ENCODE results near the gene POLG. TPM values are rescaled to one million over a fixed set of nuclear protein-coding genes. Genes with fewer than 3 reads are reported as not detected.
A peak's percentile ranks its signal among the peaks of the same experiment; 100 is the strongest.

POLG gene
- total RNA-seq (ENCODE audit: low replicate concordance) = 25.2 and 43.5 TPM in 2 replicates

DNA sequence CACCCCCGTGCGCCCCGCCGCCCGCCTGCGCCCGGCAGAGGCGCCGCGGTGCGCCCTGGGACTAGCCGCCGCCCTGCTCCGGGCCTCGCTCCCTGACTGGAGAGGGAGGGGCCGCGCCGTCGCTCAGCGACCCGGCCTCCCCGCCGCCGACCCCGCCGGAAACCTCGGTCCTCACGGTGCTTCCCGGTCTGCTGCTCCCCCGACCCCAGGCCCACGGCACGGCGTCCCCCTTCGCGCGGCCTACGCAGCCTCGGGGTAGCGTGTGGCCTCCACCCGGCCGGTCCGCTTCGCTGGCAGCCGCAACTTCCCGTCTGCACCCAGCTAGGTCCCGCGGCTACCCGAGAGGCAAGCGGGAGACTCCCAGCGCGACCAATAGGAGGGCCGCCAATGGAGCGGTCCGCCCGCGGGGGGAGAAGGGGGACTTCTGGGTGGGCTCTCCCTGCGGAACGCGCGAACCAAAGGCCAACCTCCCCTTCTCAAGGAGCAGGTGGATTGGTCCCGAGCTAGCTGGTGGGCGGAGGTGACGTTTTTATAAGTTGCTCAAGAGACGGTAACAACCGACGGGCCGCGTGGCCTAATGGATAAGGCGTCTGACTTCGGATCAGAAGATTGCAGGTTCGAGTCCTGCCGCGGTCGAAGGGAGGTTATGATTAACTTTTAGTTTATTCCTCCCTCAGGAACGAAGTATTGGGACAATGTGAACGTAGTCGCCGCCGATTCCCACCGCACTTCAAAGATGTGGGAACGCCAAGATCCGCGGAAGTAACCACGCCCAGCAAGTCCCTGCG lies at the start of gene POLG:
Gene POLG (minus strand): TSS at position 315 of the 788 bp plus-strand sequence. CDS start 1,070 bp downstream, outside the sequence.
- Mint-ChIP-seq H3K4me3 (peak within 1 kb of the TSS; percentile 97), H3K27me3 (ENCODE audit: insufficient read depth, low read depth) (peaks cover 28% of the 10 kb centered on the region), H3K27ac (peak within 1 kb of the TSS; percentile 99), H3K36me3 (peaks cover 13% of the 10 kb centered on the region), H3K4me1 (peaks cover 21% of the 10 kb centered on the region), H3K9me3 (peaks cover 4% of the 10 kb centered on the region)
- H3K36me3 ChIP-seq = no peaks in the 10 kb centered on the region
- H3K27me3 ChIP-seq = peaks cover 47% of the 10 kb centered on the region
- DNase-seq (ENCODE audit: low spot score) = peak; percentile 99
- H3F3A ChIP-seq (ENCODE audit: low read depth) = peaks cover 9% of the 10 kb centered on the region
- peak within 1 kb of the TSS; percentile 1 for H2AFZ ChIP-seq (replicated peaks)
- H3K27ac ChIP-seq = peak within 1 kb of the TSS; percentile 74
- peaks cover 36% of the 10 kb centered on the region for H4K20me1 ChIP-seq (ENCODE audit: low read depth)
- H3K4me3 ChIP-seq = peak within 1 kb of the TSS; percentile 90
- TF ChIP-seq, protein P1, sequence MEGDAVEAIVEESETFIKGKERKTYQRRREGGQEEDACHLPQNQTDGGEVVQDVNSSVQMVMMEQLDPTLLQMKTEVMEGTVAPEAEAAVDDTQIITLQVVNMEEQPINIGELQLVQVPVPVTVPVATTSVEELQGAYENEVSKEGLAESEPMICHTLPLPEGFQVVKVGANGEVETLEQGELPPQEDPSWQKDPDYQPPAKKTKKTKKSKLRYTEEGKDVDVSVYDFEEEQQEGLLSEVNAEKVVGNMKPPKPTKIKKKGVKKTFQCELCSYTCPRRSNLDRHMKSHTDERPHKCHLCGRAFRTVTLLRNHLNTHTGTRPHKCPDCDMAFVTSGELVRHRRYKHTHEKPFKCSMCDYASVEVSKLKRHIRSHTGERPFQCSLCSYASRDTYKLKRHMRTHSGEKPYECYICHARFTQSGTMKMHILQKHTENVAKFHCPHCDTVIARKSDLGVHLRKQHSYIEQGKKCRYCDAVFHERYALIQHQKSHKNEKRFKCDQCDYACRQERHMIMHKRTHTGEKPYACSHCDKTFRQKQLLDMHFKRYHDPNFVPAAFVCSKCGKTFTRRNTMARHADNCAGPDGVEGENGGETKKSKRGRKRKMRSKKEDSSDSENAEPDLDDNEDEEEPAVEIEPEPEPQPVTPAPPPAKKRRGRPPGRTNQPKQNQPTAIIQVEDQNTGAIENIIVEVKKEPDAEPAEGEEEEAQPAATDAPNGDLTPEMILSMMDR (IDR thresholded peaks at IDR 0.05) = no peak
- TF ChIP-seq EZH2phosphoT487 (IDR thresholded peaks at IDR 0.05) = peak; percentile 5
- no peak for TF ChIP-seq EZH2 (IDR thresholded peaks at IDR 0.05)
- H3K4me2 ChIP-seq = peak within 1 kb of the TSS; percentile 90
- peaks cover 10% of the 10 kb centered on the region for H3K4me1 ChIP-seq
- peak within 1 kb of the TSS; percentile 82 for H3K9ac ChIP-seq
- H3K9me3 ChIP-seq (ENCODE audit: low read depth) = no peaks in the 10 kb centered on the region
- peaks cover 25% of the 10 kb centered on the region for H3K79me2 ChIP-seq (ENCODE audit: low read depth)

DNA sequence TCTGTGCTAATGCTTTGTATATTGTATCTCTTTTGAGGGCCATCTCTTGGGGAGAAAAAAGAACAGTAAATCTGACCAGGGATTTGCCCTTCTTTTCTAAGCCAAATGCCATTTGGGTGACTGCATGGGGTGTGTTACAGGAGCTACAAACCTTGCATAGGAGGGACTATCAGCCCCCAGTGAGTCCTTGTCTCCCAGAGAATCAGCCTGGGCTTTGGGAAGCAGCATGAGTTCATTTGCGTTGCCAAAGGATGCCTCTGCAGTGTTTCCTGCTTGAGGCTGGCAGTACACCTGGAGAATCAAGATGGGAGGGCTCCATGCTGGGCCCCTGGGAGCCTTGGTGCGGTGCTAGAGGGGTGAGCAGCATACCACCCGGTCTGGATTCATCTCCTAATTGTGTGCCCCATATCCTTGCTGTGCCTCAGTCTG lies 49.6 kb upstream of the POLG start:
- H3K36me3 Mint-ChIP-seq = no peaks in the 10 kb centered on the region
- H3K27me3 ChIP-seq = peaks cover 100% of the 10 kb centered on the region
- peaks cover 9% of the 10 kb centered on the region for H3K4me1 Mint-ChIP-seq
- H3K4me2 ChIP-seq = no peak overlapping the region
- H2AFZ ChIP-seq (replicated peaks) = no peak overlapping the region
- H3K79me2 ChIP-seq (ENCODE audit: low read depth) = no peaks in the 10 kb centered on the region
- H3K27me3 Mint-ChIP-seq (ENCODE audit: insufficient read depth, low read depth) = peaks cover 76% of the 10 kb centered on the region
- DNase-seq (ENCODE audit: low spot score) = no peak
- H3K4me3 ChIP-seq = no peak overlapping the region
- H4K20me1 ChIP-seq (ENCODE audit: low read depth) = peaks cover 3% of the 10 kb centered on the region
- no peaks in the 10 kb centered on the region for H3K36me3 ChIP-seq
- H3K9ac ChIP-seq = no peak overlapping the region
- no peak overlapping the region for H3K27ac Mint-ChIP-seq
- no peaks in the 10 kb centered on the region for H3K9me3 ChIP-seq (ENCODE audit: low read depth)
- TF ChIP-seq EZH2phosphoT487 (IDR thresholded peaks at IDR 0.05) = no peak
- TF ChIP-seq, protein P1 (IDR thresholded peaks at IDR 0.05) = no peak
- TF ChIP-seq EZH2 (IDR thresholded peaks at IDR 0.05) = no peak
- peaks cover 21% of the 10 kb centered on the region for H3K4me1 ChIP-seq
- H3K9me3 Mint-ChIP-seq = no peaks in the 10 kb centered on the region
- H3K4me3 Mint-ChIP-seq = no peak overlapping the region
- peaks cover 7% of the 10 kb centered on the region for H3F3A ChIP-seq (ENCODE audit: low read depth)
- H3K27ac ChIP-seq = no peak overlapping the region

DNA sequence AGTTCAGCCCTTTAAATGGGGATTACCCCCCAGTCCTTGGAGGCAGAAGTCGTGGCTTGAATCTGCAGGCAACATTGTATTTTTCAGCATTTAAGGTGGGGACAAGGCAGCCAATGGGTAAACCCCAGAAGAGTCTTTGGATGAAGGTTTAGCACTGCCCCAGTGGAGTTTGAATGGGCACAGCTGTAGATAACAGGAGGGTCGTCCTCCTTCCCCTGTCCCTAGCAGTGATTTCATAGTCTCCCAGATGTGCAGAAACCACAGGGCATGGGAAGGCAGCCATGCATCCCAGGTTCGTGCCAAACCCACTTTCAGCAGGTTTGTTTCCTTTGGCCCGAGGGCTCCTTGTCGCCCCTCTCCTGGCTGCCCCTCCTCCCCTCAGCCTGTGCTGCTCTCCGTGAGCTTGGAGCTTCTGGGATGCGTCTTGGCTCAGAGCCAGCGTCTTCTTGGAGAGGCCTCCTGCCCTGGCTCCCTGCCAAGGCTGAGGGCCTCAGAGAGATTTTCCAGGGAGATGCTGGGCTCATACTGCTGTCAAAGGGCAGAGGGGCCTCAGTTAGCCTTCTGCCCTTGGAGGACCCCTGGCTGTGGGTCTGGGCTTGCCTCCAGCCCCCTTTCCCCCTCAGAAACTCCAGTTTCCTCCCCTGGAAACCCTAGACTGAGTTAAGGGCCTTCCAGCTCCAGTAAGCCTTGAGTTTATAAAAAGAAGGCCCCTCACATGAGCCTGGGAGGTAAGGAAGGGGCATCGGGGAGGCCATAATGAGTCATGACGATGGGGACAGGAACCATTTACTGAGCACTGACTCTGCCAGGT lies 48.9 kb upstream of the POLG start:
- Histone ChIP-seq H3K27ac (no peak overlapping the region), H3K27me3 (peaks cover 100% of the 10 kb centered on the region), H3K9me3 (ENCODE audit: low read depth) (no peaks in the 10 kb centered on the region), H3K9ac (no peak overlapping the region), H3K4me3 (no peak overlapping the region), H3F3A (ENCODE audit: low read depth) (peaks cover 7% of the 10 kb centered on the region), H2AFZ (replicated peaks) (no peak overlapping the region), H3K4me2 (no peak overlapping the region), H3K4me1 (peaks cover 15% of the 10 kb centered on the region), H3K79me2 (ENCODE audit: low read depth) (no peaks in the 10 kb centered on the region), H4K20me1 (ENCODE audit: low read depth) (peaks cover 3% of the 10 kb centered on the region), H3K36me3 (no peaks in the 10 kb centered on the region)
- TF ChIP-seq EZH2phosphoT487 (IDR thresholded peaks at IDR 0.05) (no peak), EZH2 (IDR thresholded peaks at IDR 0.05) (no peak)
- TF ChIP-seq, protein P1 (IDR thresholded peaks at IDR 0.05) = no peak
- no peak for DNase-seq (ENCODE audit: low spot score)
- Mint-ChIP-seq H3K36me3 (no peaks in the 10 kb centered on the region), H3K4me1 (peaks cover 4% of the 10 kb centered on the region), H3K27me3 (ENCODE audit: insufficient read depth, low read depth) (peaks cover 75% of the 10 kb centered on the region), H3K27ac (no peak overlapping the region), H3K4me3 (peak overlapping the region; percentile 1), H3K9me3 (no peaks in the 10 kb centered on the region)
